Mononuclear cell (primary cell): ENCODE results near the gene ODAD3. TPM values are rescaled to one million over a fixed set of nuclear protein-coding genes. Genes with fewer than 3 reads are reported as not detected.
"Not testable (repeated sequence)": the region's sequence is repeated elsewhere in the genome, so short reads cannot be mapped to it uniquely, and the experiment has no call there.

Experiments
- H3K27me3 ChIP-seq: 2 replicates; pipeline ENCODE4 v1.6.0; 2011; ENCODE audit warnings: low read length, control low read depth; ENCODE audit not compliant: insufficient read depth
- H3K4me1 ChIP-seq: 2 replicates; pipeline ENCODE4 v1.5.1; 2011; ENCODE audit warnings: mild to moderate bottlenecking, low read length, control low read depth; ENCODE audit not compliant: insufficient read depth
- H3K4me3 ChIP-seq: 2 replicates; pipeline ENCODE4 v1.5.1; 2011; ENCODE audit warnings: mild to moderate bottlenecking, low read length, moderate library complexity
- H3K9me3 ChIP-seq: 2 replicates; pipeline ENCODE4 v1.5.1; 2011; ENCODE audit warnings: low read depth, mild to moderate bottlenecking, control low read depth, low read length
- total RNA-seq: library from RNA; depleted of rRNA; stranded (reverse); fragments of >200 nt; gene quantifications from one replicate; pipeline ENCODE4 v1.2.3, GENCODE V29; 2012

ODAD3 gene
- total RNA-seq, 1 donor: not detected

DNA sequence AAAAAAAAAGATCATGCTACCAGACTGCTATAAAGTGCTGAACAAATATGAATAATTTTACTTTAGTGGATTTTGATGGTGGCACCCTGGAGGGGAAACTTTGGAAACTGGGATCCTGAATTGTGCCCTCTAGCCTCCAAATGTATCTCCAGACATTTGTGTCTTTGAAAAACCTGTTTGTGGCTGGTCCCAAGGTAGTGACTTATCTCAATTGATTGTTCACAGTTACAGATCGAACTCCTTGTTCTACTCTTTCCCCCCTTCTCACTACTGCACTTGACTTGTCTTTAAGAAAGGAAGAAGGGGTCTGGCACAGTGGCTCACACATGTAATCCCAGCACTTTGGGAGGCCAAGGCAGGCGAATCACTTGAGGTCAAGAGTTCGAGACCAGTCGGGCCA lies 26.3 kb downstream of the ODAD3 start:
- Histone ChIP-seq H3K9me3 (no peaks in the 10 kb centered on the region), H3K27me3 (no peaks in the 10 kb centered on the region), H3K4me1 (peaks cover 13% of the 10 kb centered on the region), H3K4me3 (no peak overlapping the region)

DNA sequence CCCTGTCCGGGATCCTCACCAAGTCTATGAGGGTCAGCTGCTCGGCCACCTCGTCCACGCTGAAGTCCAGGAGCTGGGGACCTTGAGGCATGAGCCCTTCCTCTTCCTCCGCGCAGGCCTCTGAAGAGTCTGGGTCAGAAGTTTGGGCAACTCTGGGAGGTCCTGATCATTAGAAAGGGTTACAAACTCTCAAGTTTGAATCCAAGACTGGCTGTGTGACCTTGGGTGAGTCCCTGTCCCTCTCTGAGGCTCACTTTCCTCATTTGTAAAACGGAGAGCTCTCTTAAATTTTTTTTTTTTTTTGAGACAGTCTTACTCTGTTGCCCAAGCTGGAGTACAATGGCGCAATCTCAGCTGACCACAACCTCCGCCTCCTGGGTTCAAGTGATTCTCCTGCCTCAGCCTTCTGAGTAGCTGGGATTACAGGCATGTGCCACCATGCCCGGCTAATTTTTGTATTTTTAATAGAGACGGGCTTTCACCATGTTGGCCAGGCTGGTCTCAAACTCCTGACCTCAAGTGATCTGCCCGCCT lies 28.2 kb downstream of the ODAD3 start:
- H3K27me3 ChIP-seq, H3K9me3 ChIP-seq, H3K4me3 ChIP-seq: not testable (repeated sequence)
- peaks cover 13% of the 10 kb centered on the region for H3K4me1 ChIP-seq

DNA sequence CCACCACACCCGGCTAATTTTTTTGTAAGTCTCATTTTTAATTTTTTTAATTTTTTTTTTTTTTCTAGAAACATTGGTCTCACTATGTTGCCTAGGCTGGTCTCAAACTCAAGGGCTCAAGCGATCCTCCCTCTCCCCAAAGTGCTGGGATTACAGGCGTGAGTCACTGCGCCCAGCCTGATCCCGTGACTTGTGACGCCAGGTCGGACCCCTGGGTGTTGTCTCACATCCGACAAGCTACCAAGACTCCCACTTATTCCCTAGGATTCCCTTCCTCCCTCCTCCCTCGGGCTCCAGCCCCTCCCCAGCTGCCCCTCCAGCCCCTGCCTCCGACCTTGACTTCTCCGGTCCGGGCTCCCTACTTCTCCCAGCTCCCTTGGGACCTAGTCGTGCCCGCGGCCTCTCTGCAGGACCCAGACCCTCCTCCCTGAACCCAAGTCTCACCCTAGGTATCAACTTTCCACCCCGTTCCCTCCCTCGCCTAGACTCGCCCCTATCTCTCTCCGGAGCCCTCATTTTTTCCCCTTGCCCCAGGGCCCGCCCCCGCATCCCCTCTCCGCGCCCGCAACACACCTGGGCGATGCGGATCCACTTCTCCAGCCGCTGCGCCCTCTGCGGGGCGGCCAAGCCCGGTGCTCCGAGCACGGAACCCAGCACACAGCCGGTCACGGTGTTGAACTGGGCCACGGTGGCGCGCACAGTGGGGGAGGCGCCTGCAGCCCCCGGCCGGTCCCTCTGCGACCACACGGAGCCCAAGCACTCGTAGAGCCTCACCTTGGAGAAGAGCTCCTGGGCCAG lies 28.9 kb downstream of the ODAD3 start:
- no peaks in the 10 kb centered on the region for H3K27me3 ChIP-seq
- H3K4me3 ChIP-seq: no peak overlapping the region
- no peaks in the 10 kb centered on the region for H3K9me3 ChIP-seq
- H3K4me1 ChIP-seq: peaks cover 13% of the 10 kb centered on the region

DNA sequence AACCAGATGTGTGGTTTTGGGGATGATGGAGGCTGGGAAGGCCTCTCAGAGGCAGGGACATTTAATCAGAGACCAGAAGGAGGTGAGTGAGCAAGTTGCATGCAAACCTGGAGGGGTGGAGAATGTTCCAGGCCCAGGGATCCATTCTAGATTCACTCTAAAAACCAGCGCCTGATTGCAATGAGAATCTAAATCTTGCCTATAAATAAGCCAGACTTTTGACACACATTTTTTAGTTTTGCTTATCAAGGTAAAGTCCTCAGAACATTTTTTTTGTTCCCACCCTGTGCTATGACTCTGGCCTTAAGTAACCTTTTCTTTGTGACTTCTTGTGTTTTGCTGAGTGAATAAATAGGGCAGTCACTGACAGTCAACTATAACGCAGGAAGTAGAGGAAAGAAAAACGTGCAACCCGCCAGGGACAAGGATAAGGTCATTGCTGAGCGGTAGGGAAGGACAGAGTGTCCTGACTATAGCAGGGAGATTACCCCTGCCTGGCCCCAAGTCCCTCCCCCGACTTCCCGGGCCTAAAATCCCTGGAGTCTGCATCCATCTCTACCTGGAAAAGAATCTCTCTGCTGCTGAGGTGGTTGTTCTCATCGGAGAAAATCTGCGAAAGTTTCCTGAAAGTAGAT lies 30.2 kb downstream of the ODAD3 start:
- H3K4me3 ChIP-seq: no peak overlapping the region
- no peaks in the 10 kb centered on the region for H3K27me3 ChIP-seq
- H3K4me1 ChIP-seq: peaks cover 13% of the 10 kb centered on the region
- H3K9me3 ChIP-seq: no peaks in the 10 kb centered on the region

DNA sequence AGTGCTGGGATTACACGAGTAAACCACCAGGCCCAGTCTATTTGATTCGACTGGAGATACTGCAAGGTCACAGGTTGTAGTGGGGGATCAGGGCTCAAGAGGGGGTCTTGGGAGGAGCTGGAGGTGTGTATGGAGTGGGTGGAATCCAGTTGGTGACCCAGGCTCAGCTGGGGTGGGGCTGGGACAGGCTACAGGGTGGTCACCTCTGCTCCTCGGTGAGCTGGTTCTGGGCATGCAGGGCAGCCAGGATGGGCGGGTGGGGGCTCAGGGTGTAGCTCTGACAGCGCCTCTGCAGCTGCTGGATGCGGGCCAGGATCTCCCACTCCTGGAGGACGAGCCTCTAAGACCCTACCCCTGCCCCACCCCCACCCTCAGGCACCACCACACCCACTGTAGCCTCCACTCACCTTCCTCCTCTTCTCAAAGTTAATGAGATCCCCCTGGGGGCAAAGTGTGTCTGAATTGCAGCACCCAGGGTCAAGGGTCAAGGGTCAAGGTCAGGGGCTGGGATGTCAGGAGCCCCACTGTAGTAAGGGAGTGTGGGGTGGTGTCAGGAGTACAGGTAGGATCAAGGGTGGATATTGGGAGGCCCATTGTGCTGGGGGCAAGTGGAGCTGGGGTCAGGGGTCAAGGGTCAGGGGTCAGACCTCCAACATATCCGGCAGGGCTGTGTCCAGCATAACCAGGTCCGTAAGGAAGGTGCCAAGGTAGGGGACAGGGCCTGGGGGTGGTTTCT lies 32.9 kb downstream of the ODAD3 start:
- no peaks in the 10 kb centered on the region for H3K27me3 ChIP-seq
- H3K9me3 ChIP-seq: no peaks in the 10 kb centered on the region
- H3K4me3 ChIP-seq: no peak overlapping the region
- H3K4me1 ChIP-seq: peaks cover 9% of the 10 kb centered on the region

DNA sequence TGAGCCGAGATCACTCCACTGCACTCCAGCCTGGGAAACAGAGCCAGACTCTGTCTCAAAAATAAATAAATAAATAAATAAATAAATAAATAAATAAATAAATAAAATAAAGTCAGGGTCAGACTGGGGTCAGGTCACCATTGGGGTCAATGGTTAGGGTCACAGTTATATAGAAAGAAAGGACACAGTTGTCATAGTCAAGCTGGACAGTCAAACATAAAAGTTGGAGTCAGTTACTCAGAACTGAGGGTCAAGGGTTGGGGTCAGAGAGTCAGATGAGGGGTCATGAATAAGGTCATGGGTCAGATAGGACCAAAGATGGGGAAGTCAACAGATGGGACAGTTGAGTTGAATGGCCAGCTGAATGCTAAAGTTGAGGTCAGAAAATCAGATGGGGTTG lies 34.1 kb downstream of the ODAD3 start:
- Histone ChIP-seq H3K27me3 (no peaks in the 10 kb centered on the region), H3K4me1 (no peaks in the 10 kb centered on the region), H3K9me3 (no peaks in the 10 kb centered on the region), H3K4me3 (no peak overlapping the region)

DNA sequence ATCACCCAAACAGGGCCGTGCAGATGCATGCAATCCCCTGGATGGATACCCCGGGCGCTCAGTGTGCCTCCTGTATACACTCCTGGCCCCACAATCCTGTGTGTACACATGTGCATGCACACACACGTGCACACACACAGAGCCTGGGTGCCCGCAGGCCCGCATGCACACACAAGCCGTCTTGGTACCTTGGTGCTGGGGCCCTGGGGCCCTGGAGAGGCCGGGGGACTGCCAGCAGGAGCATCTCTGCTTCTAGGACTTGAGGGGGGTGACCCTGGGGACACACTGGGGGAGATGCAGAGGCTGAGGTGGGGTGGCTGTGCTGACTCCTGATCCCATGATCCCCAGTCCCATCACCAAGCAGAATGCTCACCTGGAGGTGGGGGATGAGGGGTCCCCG lies 35.3 kb downstream of the ODAD3 start:
- H3K27me3 ChIP-seq: no peaks in the 10 kb centered on the region
- no peak overlapping the region for H3K4me3 ChIP-seq
- no peaks in the 10 kb centered on the region for H3K9me3 ChIP-seq
- H3K4me1 ChIP-seq: no peaks in the 10 kb centered on the region

DNA sequence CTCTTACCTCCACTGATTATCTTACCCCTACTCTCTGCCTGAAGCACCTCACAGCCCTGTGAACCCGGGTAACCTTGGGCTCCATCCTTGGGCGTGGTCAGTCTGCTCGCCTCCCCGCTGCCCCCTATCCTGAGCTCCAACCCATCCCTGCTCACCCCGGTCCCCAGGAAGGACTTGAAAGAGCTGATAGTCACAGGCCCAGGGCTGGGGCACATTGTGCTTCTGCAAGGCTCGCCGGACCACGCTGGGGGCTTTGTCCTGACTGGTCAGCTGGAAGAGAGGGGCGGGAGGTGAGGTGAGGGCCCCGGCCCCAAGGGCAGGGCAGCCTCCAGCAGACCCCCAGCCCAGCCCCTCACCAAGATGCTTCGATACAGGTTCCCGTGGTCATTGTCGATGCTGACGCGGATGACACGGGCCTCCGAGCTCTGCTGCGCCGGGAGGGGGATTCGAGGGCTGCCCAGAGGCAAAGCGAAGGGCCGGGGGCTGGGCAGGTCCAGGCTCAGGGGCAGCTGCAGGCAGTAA lies 37.8 kb downstream of the ODAD3 start:
- Histone ChIP-seq H3K4me1 (no peaks in the 10 kb centered on the region), H3K27me3 (no peaks in the 10 kb centered on the region), H3K9me3 (no peaks in the 10 kb centered on the region), H3K4me3 (no peak overlapping the region)

DNA sequence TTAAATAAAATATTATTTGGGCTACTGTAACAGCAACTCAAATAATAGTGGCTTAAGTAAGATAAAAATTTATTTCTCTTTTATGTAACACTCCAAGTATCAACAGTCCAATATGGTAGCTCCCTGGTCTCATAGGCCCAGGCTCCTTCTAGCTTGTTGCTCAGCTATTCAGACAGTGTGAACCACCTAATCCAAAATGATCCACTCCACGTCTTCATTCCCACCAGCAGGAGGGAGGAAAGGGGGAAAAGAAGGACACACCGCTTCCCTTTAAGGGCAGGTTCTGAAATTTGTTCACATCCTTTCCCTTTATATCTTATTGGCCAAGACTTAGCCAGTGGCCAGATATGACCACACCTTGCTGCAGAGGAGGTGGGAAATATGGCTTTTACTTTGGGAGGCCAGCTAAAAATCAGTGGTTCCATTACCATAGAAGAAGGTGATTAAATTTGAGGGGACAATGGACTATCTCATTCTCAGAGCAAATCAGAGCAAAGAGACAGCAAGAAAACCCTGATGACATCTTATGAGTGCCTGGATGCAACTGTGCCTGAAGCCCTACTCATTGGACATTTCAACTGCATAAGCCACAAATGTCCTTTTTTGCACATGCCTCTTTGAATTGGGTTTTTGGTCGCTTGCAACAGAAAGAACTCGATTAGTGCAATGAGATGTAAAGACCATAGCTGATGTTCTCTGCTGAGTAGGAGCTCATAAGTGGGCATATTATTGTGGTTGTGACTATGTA lies 43.8 kb downstream of the ODAD3 start:
- Histone ChIP-seq H3K4me3 (no peak overlapping the region), H3K27me3 (no peaks in the 10 kb centered on the region), H3K9me3 (no peaks in the 10 kb centered on the region), H3K4me1 (peaks cover 14% of the 10 kb centered on the region)

DNA sequence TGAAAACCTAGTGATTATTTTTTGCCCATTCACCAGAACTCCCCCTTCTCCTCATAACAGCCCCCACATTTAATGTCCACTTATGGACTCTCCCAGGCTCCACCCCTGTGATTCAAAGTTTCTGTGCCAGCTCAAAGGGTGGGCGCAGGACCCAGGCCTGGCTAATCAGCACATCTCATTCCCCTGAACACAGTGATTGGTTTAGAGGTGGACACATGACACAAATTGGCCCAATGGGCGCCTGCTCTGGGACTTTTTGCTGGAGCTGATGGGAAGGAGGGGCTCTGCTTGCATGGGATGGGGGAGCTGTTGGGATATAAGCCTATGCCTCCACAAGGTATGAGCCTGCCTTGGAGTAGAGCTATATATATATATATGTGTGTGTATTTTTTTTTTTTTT lies 44.6 kb downstream of the ODAD3 start:
- Histone ChIP-seq H3K27me3 (no peaks in the 10 kb centered on the region), H3K4me1 (peaks cover 14% of the 10 kb centered on the region), H3K9me3 (no peaks in the 10 kb centered on the region), H3K4me3 (no peak overlapping the region)

DNA sequence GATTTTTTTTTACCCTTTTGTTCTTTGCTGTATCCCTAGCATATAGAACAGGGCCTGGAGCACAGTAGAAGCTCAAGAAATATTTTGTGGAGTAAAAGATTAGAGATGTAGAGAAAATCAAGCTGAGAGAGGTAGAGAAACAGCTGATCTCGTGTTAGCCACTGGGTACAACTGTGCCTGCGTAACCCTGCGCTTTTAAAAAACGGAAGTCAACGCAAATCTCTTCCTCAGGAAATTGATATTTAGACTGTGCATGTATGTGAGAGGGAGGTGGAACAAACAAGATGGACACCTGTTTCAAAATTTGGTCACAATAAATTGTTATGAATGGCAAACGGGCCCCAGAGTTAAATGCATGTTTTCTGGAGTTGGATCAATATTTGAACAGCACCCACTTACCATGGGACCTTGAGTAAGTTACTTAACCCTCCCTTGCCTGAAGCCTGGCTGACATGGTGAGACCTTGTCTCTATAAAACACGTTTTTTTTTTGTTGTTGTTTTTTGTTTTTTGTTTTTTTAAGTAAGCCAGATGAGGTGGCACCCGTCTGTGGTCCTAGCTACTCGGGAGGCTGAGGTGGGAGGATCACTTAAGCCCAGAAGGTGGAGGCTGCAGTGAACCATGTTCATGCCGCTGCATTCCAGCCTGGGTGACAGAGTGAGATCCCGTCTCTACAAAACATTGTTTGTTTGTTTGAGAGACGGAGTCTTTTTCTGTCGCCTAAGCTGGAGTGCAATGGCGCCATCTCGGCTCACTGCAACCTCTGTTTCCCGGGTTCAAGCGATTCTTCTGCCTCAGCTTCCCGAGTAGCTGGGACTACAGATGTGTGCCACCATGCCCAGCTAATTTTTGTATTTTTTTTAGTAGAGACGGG lies 47.5 kb downstream of the ODAD3 start:
- no peak overlapping the region for H3K4me3 ChIP-seq
- no peaks in the 10 kb centered on the region for H3K9me3 ChIP-seq
- H3K4me1 ChIP-seq: peaks cover 36% of the 10 kb centered on the region
- peaks cover 3% of the 10 kb centered on the region for H3K27me3 ChIP-seq

DNA sequence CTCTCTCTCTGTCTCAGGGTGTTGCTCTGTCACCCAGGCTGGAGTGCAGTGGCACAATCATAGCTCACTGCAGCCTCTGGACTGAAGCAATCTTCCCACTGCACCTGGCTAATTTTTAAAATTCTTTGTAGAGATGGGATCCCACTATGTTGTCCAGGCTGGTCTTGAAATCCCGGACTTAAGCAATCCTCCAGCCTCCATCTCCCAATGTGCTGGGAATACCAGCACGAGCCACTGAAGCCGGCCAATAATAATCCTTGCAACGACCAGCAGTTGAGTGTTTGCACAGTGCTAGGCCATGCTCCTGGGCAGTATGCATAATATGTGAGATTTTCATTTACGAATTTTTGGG lies 50.2 kb downstream of the ODAD3 start:
- Histone ChIP-seq H3K27me3 (peaks cover 3% of the 10 kb centered on the region), H3K4me3 (no peak overlapping the region), H3K4me1 (peaks cover 61% of the 10 kb centered on the region), H3K9me3 (no peaks in the 10 kb centered on the region)

DNA sequence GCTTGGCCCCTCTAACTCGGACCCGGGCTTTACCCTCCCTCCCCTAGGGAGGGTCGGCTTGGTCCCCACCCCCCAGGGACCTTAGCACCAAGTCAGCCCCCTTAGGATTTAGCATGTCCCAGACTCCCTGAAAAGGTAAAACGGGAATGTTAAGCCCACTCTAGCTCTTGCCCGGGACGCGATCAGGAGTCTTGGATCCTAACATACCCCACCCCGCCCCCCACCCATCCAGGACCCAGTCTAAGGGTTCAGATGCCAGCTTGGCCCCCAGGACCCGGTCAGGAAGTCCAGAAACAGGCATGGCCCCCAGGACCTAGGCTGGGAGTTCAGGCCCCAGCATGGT lies 51.2 kb downstream of the ODAD3 start:
- H3K4me1 ChIP-seq: peaks cover 66% of the 10 kb centered on the region

More for the DNA sequence above, 51.2 kb downstream of the ODAD3 start:
- H3K9me3 ChIP-seq: no peaks in the 10 kb centered on the region
- peaks cover 3% of the 10 kb centered on the region for H3K27me3 ChIP-seq
- peak overlapping the region; percentile 18 for H3K4me3 ChIP-seq
